Endothelial cell of umbilical vein (primary cell): Measurements from ENCODE around the gene RSPRY1. TPM values are rescaled to one million over a fixed set of nuclear protein-coding genes. Genes with fewer than 3 reads are reported as not detected.

Source experiments
- BruUV-seq: library from RNA; stranded (reverse); fragments of 400-500 nt; replicated peaks from 2 replicates; lab custom pipeline; 2021; lab: Mats Ljungman, UMichigan
- CTCF ChIA-PET: fragments of 300-600, 350-600 bp; sonication (Branson Sonifier 250); formaldehyde crosslinking; loops from one replicate; lab custom pipeline; 2021; ENCODE audit warnings: antibody characterized with exemption, inconsistent platforms; lab: Charles Lee
- POLR2A ChIA-PET: fragments of 300-600, 350-600 bp; sonication (Branson Sonifier 250); formaldehyde crosslinking; loops from one replicate; lab custom pipeline; 2021; ENCODE audit warnings: antibody characterized with exemption, inconsistent platforms; lab: Charles Lee
- DNase-seq: peaks from one replicate; pipeline ENCODE4 v3.0.0-alpha.2; 2011; ENCODE audit warnings: low read depth, low spot score
- FAIRE-seq: peaks from 2 replicates; lab custom pipeline; 2011; peaks lifted over from hg19 to GRCh38; lab: Jason Lieb, UNC
- H2AFZ ChIP-seq: 2 replicates; pipeline ENCODE4 v1.6.0; 2012; ENCODE audit warnings: low read depth, low read length, control low read depth, inconsistent platforms
- H3K27ac ChIP-seq: 2 replicates; pipeline ENCODE4 v1.5.1; 2011; ENCODE audit warnings: low read depth, mild to moderate bottlenecking, control low read depth, low read length, moderate library complexity; ENCODE audit not compliant: insufficient read depth
- H3K27me3 ChIP-seq, 2 experiments: 2 replicates each; pipeline versions ENCODE4 v1.6.0 to v1.6.1; 2011; ENCODE audit warnings: low read length in 2 of 2, mixed read lengths in 1 of 2; ENCODE audit not compliant: control insufficient read depth in 2 of 2, insufficient read depth in 2 of 2
- H3K36me3 ChIP-seq, 2 experiments: 2 replicates in 1 of 2; 3 replicates in 1 of 2; pipeline ENCODE4 v1.5.1; 2011; ENCODE audit warnings: low read length in 2 of 2, mild to moderate bottlenecking in 1 of 2, moderate library complexity in 1 of 2; ENCODE audit not compliant: control insufficient read depth in 2 of 2, insufficient read depth in 2 of 2; ENCODE audit errors: extremely low read depth in 1 of 2
- H3K4me1 ChIP-seq: 3 replicates; pipeline ENCODE4 v1.5.1; 2011; ENCODE audit warnings: mild to moderate bottlenecking, low read length; ENCODE audit not compliant: control insufficient read depth, insufficient read depth; ENCODE audit errors: extremely low read depth
- H3K4me2 ChIP-seq: 2 replicates; pipeline ENCODE4 v1.6.1; 2011; ENCODE audit warnings: low read length, control low read depth, mixed read lengths; ENCODE audit not compliant: insufficient read depth
- H3K4me3 ChIP-seq, 3 experiments: fragments of 200-600 bp in 1 of 3; sonication (generic), shearing (Covaris generic) in 1 of 3; replicated peaks in 1 of 3; 2 replicates each; pipeline ENCODE4 v1.5.1; 2011 to 2016; ENCODE audit warnings: control low read depth in 3 of 3, low read length in 3 of 3, mild to moderate bottlenecking in 2 of 3, inconsistent platforms in 1 of 3, low read depth in 1 of 3, moderate library complexity in 1 of 3; ENCODE audit not compliant: insufficient read depth in 1 of 3
- H3K79me2 ChIP-seq: 2 replicates; pipeline ENCODE4 v1.6.0; 2012; ENCODE audit warnings: low read length, inconsistent platforms; ENCODE audit not compliant: control insufficient read depth, insufficient read depth
- H3K9ac ChIP-seq: replicated peaks from 2 replicates; pipeline ENCODE3; 2011; ENCODE audit warnings: low read length, control low read depth; ENCODE audit not compliant: insufficient read depth; ENCODE audit errors: extremely low read depth
- H3K9me1 ChIP-seq: replicated peaks from 3 replicates; pipeline ENCODE4 v1.6.0; 2011; ENCODE audit warnings: mild to moderate bottlenecking, low read length; ENCODE audit not compliant: control insufficient read depth, insufficient read depth; ENCODE audit errors: extremely low read depth
- H3K9me3 ChIP-seq: replicated peaks from 2 replicates; pipeline ENCODE4 v1.5.1; 2012; ENCODE audit warnings: low read length, inconsistent platforms; ENCODE audit not compliant: control insufficient read depth, insufficient read depth
- H4K20me1 ChIP-seq: replicated peaks from 2 replicates; pipeline ENCODE3; 2011; ENCODE audit warnings: mild to moderate bottlenecking, low read length; ENCODE audit not compliant: control insufficient read depth, insufficient read depth; ENCODE audit errors: extremely low read depth
- CTCF ChIP-seq, 2 donors: IDR thresholded peaks; 1 replicate in 1 of 2; 2 replicates in 1 of 2; pipeline ENCODE4 v1.5.1; 2011; ENCODE audit warnings: low read length in 2 of 2, mild to moderate bottlenecking in 2 of 2, moderate library complexity in 2 of 2, control low read depth in 1 of 2, inconsistent platforms in 1 of 2, low read depth in 1 of 2; ENCODE audit not compliant: insufficient read depth in 1 of 2; ENCODE audit errors: extremely low read depth in 1 of 2
- EZH2 ChIP-seq: IDR thresholded peaks from 2 replicates; pipeline ENCODE4 v1.6.1; 2012; ENCODE audit warnings: borderline replicate concordance, low read depth, mild to moderate bottlenecking, moderate library complexity, low read length, inconsistent platforms; ENCODE audit not compliant: severe bottlenecking
- FOS ChIP-seq: IDR thresholded peaks from 2 replicates; pipeline ENCODE4 v1.6.1; 2011; ENCODE audit warnings: mild to moderate bottlenecking, low read length, moderate library complexity, borderline replicate concordance; ENCODE audit not compliant: insufficient read depth
- GATA2 ChIP-seq: IDR thresholded peaks from 2 replicates; pipeline ENCODE4 v1.7.0; 2011; ENCODE audit warnings: low read depth, mild to moderate bottlenecking, moderate library complexity, mixed read lengths, low read length; ENCODE audit not compliant: insufficient read length, insufficient read depth
- JUN ChIP-seq: IDR thresholded peaks from 2 replicates; pipeline ENCODE4 v1.6.1; 2011; ENCODE audit warnings: borderline replicate concordance, low read depth; ENCODE audit not compliant: insufficient read length, insufficient read depth
- MAX ChIP-seq: IDR thresholded peaks from 2 replicates; pipeline ENCODE4 v1.6.1; 2011; ENCODE audit not compliant: insufficient read depth, insufficient read length
- MYC ChIP-seq: IDR thresholded peaks from one replicate; pipeline ENCODE4 v1.6.1; 2011; ENCODE audit warnings: mild to moderate bottlenecking, low read depth, low read length
- POLR2A ChIP-seq: IDR thresholded peaks from 2 replicates; pipeline ENCODE4 v1.6.1; 2012; ENCODE audit warnings: low read depth, mild to moderate bottlenecking, control low read depth, low read length
- POLR2AphosphoS5 ChIP-seq: IDR thresholded peaks from 2 replicates; pipeline ENCODE4 v1.6.1; 2012; ENCODE audit warnings: low read depth, mild to moderate bottlenecking, control low read depth, low read length, moderate library complexity; ENCODE audit not compliant: insufficient read depth
- dilution Hi-C: fragments of 300-500 bp; cut with MboI; formaldehyde crosslinking; loops from one replicate; pipeline ENCODE4 v1.15.0; 2019; ENCODE audit warnings: low sequenced_read_pairs; ENCODE audit not compliant: extremely low pct_ligation_motif_present
- intact Hi-C: fragments of 100-400 bp; cut with micrococcal nuclease; formaldehyde crosslinking; loops from one replicate; pipeline ENCODE4 v1.10.0; 2022
- polyA plus RNA-seq, 4 experiments: library from polyadenylated mRNA; depleted of rRNA in 3 of 4; stranded (reverse) in 3 of 4; unstranded in 1 of 4; fragments of >200 nt; gene quantifications; 2 replicates each; pipeline versions ENCODE4 v1.2.1 to v1.2.3, GENCODE V29; 2011 to 2012; ENCODE audit warnings: missing spikeins in 1 of 4
- total RNA-seq: library from RNA; stranded (reverse); gene quantifications from 2 replicates; pipeline ENCODE4 v1.2.3, GENCODE V29; 2021

RSPRY1 gene
- total and polyA plus RNA-seq, 2 donors (not counting 3 experiments of a cell fraction or from before 2014, with no cell fraction given), result 28.5 to 55.1 TPM

GRCh38 chr16:57268804-57269800 is 83.0 kb downstream of the RSPRY1 start:
- FAIRE-seq (no peak), DNase-seq (no peak)
- POLR2A ChIA-PET, result no interaction called here
- Histone ChIP-seq H4K20me1 (no peaks in the 10 kb centered on the region), H3K9me3 (no peaks in the 10 kb centered on the region), H3K4me2 (no peak overlapping the region), H3K79me2 (no peaks in the 10 kb centered on the region), H3K4me1 (peaks cover 16% of the 10 kb centered on the region), H3K27me3 (no peaks in the 10 kb centered on the region), H3K9me1 (no peaks in the 10 kb centered on the region), H3K4me3 (no peak overlapping the region), H2AFZ (peak overlapping the region; percentile 9), H3K9ac (no peak overlapping the region), H3K36me3 (no peaks in the 10 kb centered on the region), H3K27ac (no peak overlapping the region)
- intact Hi-C loops (no loop called here), dilution Hi-C loops (no loop called here)
- CTCF ChIA-PET, result interaction anchor here (1.1 kb wide), 1 partner anchor 11 kb away, joined by 3 read pairs; no protein-coding TSS in a partner anchor
- TF ChIP-seq GATA2 (no peak), JUN (no peak), MAX (no peak), POLR2AphosphoS5 (no peak), MYC (no peak), POLR2A (no peak), CTCF (IDR thresholded peaks at IDR 0.05; ENCODE audit: extremely low read depth in 1 of 2, insufficient read depth in 1 of 2, low read depth in 1 of 2, low read length in 2 of 2) (no peak), FOS (no peak), EZH2 (no peak)
- BruUV-seq, result no TSS peak
